Spleen (tissue), 11 donors: Measurements from ENCODE around the gene EGFR. TPM values are rescaled to one million over a fixed set of nuclear protein-coding genes. Genes with fewer than 3 reads are reported as not detected.

Experiments
- DNase-seq: peaks from one replicate; pipeline ENCODE4 v3.0.0-alpha.2; 2020
- H3K27ac ChIP-seq, 8 donors: fragments of 200-600 bp; sonication (generic) in 7 of 8; 1 replicate in 4 of 8; 2 replicates in 4 of 8; pipeline versions ENCODE4 v1.5.0 to v1.8.0; 2016 to 2021; ENCODE audit warnings: inconsistent platforms in 4 of 8, mild to moderate bottlenecking in 4 of 8, moderate library complexity in 1 of 8
- H3K27me3 ChIP-seq, 7 donors: fragments of 200-600 bp; sonication (generic) in 6 of 7; replicated peaks in 1 of 7; 1 replicate in 4 of 7; 2 replicates in 3 of 7; pipeline versions ENCODE4 v1.5.0 to v1.8.0; 2016 to 2021; ENCODE audit warnings: inconsistent platforms in 3 of 7, mild to moderate bottlenecking in 1 of 7
- H3K36me3 ChIP-seq, 6 donors: fragments of 200-600 bp; sonication (generic) in 5 of 6; 1 replicate in 4 of 6; 2 replicates in 2 of 6; pipeline versions ENCODE4 v1.5.0 to v1.8.0; 2016 to 2021; ENCODE audit warnings: inconsistent platforms in 2 of 6
- H3K4me1 ChIP-seq, 6 donors: fragments of 200-600 bp; sonication (generic) in 5 of 6; 1 replicate in 3 of 6; 2 replicates in 3 of 6; pipeline versions ENCODE4 v1.5.0 to v1.8.0; 2016 to 2021; ENCODE audit warnings: inconsistent platforms in 3 of 6
- H3K4me3 ChIP-seq, 8 donors: fragments of 200-600 bp; sonication (generic) in 7 of 8; 1 replicate in 4 of 8; 2 replicates in 4 of 8; pipeline versions ENCODE4 v1.5.0 to v1.8.0; 2016 to 2021; ENCODE audit warnings: inconsistent platforms in 4 of 8, mild to moderate bottlenecking in 4 of 8, moderate library complexity in 2 of 8
- H3K9me3 ChIP-seq, 8 donors: fragments of 200-600 bp; sonication (generic) in 7 of 8; 1 replicate in 4 of 8; 2 replicates in 4 of 8; pipeline versions ENCODE4 v1.5.0 to v1.8.0; 2016 to 2021; ENCODE audit warnings: inconsistent platforms in 4 of 8
- POLR2A ChIP-seq, 3 donors: fragments of 450-650 bp; IDR thresholded peaks; one replicate each; pipeline ENCODE4 v1.5.1; 2017; ENCODE audit warnings: antibody characterized with exemption in 3 of 3, mild to moderate bottlenecking in 1 of 3
- POLR2AphosphoS5 ChIP-seq, 3 donors: sonication (generic); formaldehyde crosslinking; IDR thresholded peaks; one replicate each; pipeline ENCODE4 v1.5.1; 2017; ENCODE audit warnings: antibody characterized with exemption in 3 of 3
- WGBS, 5 donors: extraction: QIAGEN DNeasy Blood & Tissue Kit in 3 of 5; methylation state at CpG; one replicate each; pipeline versions ENCODE4 v1.1.5 to v1.1.7; 2013 to 2018; 5-methylcytosine and 5-hydroxymethylcytosine counted together
- intact Hi-C: fragments of 100-400 bp; cut with DNase I; formaldehyde crosslinking; loops from one replicate; pipeline ENCODE4 v1.15.0; 2023; ENCODE audit warnings: low total_unique reads
- polyA plus RNA-seq, 3 donors: library from polyadenylated mRNA; stranded (reverse); fragments of 200-250 nt; gene quantifications; one replicate each; pipeline ENCODE4 v1.2.1, GENCODE V29; 2013
- total RNA-seq, 7 donors: library from RNA; depleted of rRNA in 3 of 7; stranded (reverse); fragments of >200 nt in 3 of 7; fragmentation: NEBNext Ultra II Directional in 4 of 7; extraction: Animal tissue kit (Norgen Biotek cat#: 25700) in 4 of 7; gene quantifications; one replicate each; pipeline versions ENCODE4 v1.1.0 to v1.2.1, GENCODE V29; 2016 to 2021
- TF ChIP-seq, protein P1 (sequence below), 11 experiments: fragments of 200-600 bp in 7 of 11; fragments of 450-650 bp in 4 of 11; sonication (generic) in 4 of 11; IDR thresholded peaks in 8 of 11; conservative IDR thresholded peaks in 3 of 11; 1 replicate in 7 of 11; 2 replicates in 4 of 11; pipeline versions ENCODE4 v1.4.0 to v1.8.0; 2016 to 2021; ENCODE audit warnings: antibody characterized with exemption in 11 of 11, inconsistent platforms in 4 of 11, mild to moderate bottlenecking in 1 of 11
- donor health status: healthy with polysubstance abuse.
- donor health status: DM: no; HTN: no; CAD: no; lungs with moderate emphysema.
- donor health status: DM: no; HTN: no; CAD: no.
- donor health status: Bipolar disorder and iron deficiency.
- donor health status: healthy.
- donor health status: DM: no; HTN: no; CAD: no.
- donor health status: DM: yes; HTN: yes; CAD: no.

Gene EGFR
- total and polyA plus RNA-seq, 10 donors, result 1.1 to 35.2 (median 24.5) TPM

DNA sequence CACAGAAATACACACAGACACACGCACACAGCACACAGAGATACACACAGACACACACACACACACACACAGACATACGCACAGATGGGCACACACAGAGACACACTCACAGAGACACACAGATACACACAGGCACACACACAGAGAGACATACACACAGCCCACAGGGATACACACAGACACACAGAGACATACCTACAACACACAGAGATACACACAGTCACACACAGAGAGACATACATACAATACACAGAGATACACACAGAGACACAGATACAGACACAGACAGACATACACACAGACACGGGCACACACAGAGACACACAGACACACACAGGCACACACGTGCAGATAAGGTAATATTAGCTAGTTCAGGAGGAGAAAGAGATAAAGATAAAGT, 76.9 kb downstream of the EGFR start:
- Histone ChIP-seq H3K9me3 (no peaks in the 10 kb centered on the region), H3K36me3 (no peaks in the 10 kb centered on the region), H3K4me1 (peaks cover 0 to 17% (median 9%) of the 10 kb centered on the region in 6 donors), H3K4me3 (no peak overlapping the region), H3K27ac (no peak overlapping the region), H3K27me3 (peaks cover 0 to 12% (median 0%) of the 10 kb centered on the region in 7 donors)
- DNase-seq, result no peak
- intact Hi-C loops, result no loop called here
- TF ChIP-seq POLR2A (IDR thresholded peaks at IDR 0.05) (no peak), POLR2AphosphoS5 (IDR thresholded peaks at IDR 0.05) (no peak)
- TF ChIP-seq, protein P1, sequence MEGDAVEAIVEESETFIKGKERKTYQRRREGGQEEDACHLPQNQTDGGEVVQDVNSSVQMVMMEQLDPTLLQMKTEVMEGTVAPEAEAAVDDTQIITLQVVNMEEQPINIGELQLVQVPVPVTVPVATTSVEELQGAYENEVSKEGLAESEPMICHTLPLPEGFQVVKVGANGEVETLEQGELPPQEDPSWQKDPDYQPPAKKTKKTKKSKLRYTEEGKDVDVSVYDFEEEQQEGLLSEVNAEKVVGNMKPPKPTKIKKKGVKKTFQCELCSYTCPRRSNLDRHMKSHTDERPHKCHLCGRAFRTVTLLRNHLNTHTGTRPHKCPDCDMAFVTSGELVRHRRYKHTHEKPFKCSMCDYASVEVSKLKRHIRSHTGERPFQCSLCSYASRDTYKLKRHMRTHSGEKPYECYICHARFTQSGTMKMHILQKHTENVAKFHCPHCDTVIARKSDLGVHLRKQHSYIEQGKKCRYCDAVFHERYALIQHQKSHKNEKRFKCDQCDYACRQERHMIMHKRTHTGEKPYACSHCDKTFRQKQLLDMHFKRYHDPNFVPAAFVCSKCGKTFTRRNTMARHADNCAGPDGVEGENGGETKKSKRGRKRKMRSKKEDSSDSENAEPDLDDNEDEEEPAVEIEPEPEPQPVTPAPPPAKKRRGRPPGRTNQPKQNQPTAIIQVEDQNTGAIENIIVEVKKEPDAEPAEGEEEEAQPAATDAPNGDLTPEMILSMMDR (IDR thresholded peaks at IDR 0.05 in 8 of 11, conservative IDR thresholded peaks at IDR 0.05 in 3 of 11), result no peak
- 87 to 96% (median 89%) methylated on average over 4 of the region's 4 CpGs for WGBS, 5 donors

DNA sequence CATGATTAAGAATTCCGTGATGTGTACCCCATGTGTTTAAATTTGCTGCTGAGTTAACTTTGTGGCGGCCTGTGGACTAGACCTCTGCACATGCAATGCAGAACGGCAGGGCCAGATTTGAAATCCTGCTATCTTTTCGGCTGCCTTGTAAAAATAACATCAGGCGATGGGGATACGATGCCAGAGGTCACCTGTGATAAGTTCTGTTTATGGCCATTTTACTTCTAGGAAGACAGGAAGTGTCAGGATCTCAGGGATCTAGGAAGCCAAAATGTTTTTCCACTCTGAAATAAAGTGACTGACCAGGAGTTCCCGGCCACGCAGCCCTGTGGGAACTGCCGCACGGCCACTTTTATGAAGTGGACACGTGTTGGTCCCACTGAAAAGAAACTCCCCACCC, 77.5 kb downstream of the EGFR start:
- no peak for DNase-seq
- TF ChIP-seq POLR2A (IDR thresholded peaks at IDR 0.05), result no peak
- TF ChIP-seq POLR2AphosphoS5 (IDR thresholded peaks at IDR 0.05), result no peak
- TF ChIP-seq, protein P1 (IDR thresholded peaks at IDR 0.05 in 8 of 11, conservative IDR thresholded peaks at IDR 0.05 in 3 of 11), result no peak
- 83 to 89% (median 85%) methylated on average over 11 of the region's 11 CpGs for WGBS, 5 donors
- no peak overlapping the region for H3K4me3 ChIP-seq
- H3K9me3 ChIP-seq, result no peaks in the 10 kb centered on the region
- no peak overlapping the region for H3K27ac ChIP-seq
- peaks cover 0 to 12% (median 0%) of the 10 kb centered on the region in 7 donors for H3K27me3 ChIP-seq
- H3K4me1 ChIP-seq, result peaks cover 0 to 22% (median 11%) of the 10 kb centered on the region in 6 donors
- no peaks in the 10 kb centered on the region for H3K36me3 ChIP-seq
- intact Hi-C loops, result no loop called here

DNA sequence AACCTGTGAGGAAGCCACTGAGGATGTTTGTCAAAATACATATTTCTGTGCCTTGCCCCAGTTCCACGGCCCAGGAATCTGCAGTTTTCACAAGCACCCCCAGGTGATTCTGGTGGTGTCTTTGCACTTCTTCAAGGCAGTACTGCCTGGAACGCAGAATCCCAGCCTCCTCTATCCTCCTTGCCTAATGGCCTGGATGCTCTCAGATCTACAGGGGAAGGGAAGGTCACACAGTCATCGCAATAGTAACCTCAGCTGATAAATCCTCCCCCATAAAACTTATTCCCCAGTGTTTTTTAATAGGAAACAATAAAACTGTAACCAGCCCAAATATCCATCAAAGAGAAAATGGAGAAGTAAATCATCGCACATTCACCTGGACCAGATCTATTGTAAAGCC, 78.3 kb downstream of the EGFR start:
- no peak overlapping the region for H3K27ac ChIP-seq
- TF ChIP-seq, protein P1 (IDR thresholded peaks at IDR 0.05 in 8 of 11, conservative IDR thresholded peaks at IDR 0.05 in 3 of 11), result no peak
- TF ChIP-seq POLR2AphosphoS5 (IDR thresholded peaks at IDR 0.05) (no peak), POLR2A (IDR thresholded peaks at IDR 0.05) (no peak)
- H3K4me3 ChIP-seq, result no peak overlapping the region
- H3K36me3 ChIP-seq, result no peaks in the 10 kb centered on the region
- DNase-seq, result no peak
- 90 to 99% (median 91%) methylated on average over 4 of the region's 4 CpGs for WGBS, 5 donors
- peaks cover 0 to 12% (median 0%) of the 10 kb centered on the region in 7 donors for H3K27me3 ChIP-seq
- no peaks in the 10 kb centered on the region for H3K9me3 ChIP-seq
- H3K4me1 ChIP-seq, result peaks cover 0 to 22% (median 11%) of the 10 kb centered on the region in 6 donors
- intact Hi-C loops, result no loop called here

DNA sequence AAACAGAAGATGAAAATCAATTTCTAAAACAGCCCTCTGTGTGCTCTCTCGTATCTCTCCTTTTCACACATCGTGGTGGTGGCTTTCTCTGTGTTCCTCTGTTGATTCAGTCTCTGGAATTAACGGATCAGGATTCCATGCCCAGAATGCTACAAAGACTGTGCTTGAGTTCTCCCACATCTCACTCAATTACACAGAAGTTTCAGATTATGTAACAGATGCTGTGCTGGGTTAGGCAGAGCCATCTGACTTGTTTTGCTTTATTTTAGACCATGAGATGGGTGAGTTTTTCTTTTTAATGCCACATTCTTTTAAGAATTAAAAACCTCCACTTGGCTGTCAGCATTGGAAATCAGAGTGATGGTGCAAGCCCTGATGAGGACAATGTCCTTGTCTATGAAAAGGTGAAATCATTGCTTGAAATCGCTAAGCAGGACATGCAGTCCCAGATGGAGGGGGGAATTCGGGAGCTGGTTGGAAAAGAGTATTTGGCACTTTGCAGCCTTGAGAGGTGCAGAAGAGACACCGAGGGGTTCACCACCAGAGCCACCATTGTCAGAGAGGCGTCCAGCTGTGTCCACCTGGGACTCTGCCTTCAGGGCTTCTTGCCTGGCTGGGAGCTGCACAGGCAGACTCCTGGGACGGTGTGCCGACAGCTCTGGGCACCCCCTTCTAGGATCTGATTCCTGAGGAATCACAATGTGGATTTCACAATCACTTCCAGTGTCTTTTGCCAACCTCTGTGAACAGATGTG, 80.4 kb downstream of the EGFR start:
- Histone ChIP-seq H3K27ac (peak overlapping the region in 3 of 8 donors; percentile 22 to 41 (median 23)), H3K4me1 (peaks cover 0 to 20% (median 11%) of the 10 kb centered on the region in 6 donors), H3K36me3 (no peaks in the 10 kb centered on the region), H3K9me3 (no peaks in the 10 kb centered on the region), H3K27me3 (peaks cover 0 to 12% (median 0%) of the 10 kb centered on the region in 7 donors), H3K4me3 (no peak overlapping the region)
- intact Hi-C loops, result no loop called here
- TF ChIP-seq POLR2AphosphoS5 (IDR thresholded peaks at IDR 0.05), result no peak
- TF ChIP-seq, protein P1 (IDR thresholded peaks at IDR 0.05 in 8 of 11, conservative IDR thresholded peaks at IDR 0.05 in 3 of 11), result no peak
- no peak for TF ChIP-seq POLR2A (IDR thresholded peaks at IDR 0.05)
- 72 to 81% (median 79%) methylated on average over 8 to 9 of the region's 9 CpGs for WGBS, 5 donors
- DNase-seq, result no peak
